GM12891 (cell line): Measurements from ENCODE around the gene GIMAP8.

ENCODE experiments used
- PAX5 ChIP-seq: IDR thresholded peaks from 2 replicates; pipeline ENCODE4 v1.6.1; 2011; ENCODE audit warnings: low read length, moderate library complexity, mild to moderate bottlenecking; ENCODE audit not compliant: insufficient read depth, severe bottlenecking
- POLR2A ChIP-seq: IDR thresholded peaks from 2 replicates; pipeline ENCODE4 v1.6.1; 2011; ENCODE audit warnings: low read depth, low read length, control low read depth
- POLR2AphosphoS5 ChIP-seq: IDR thresholded peaks from 2 replicates; pipeline ENCODE4 v1.6.1; 2011; ENCODE audit warnings: low read depth, low read length, control low read depth
- SPI1 ChIP-seq: IDR thresholded peaks from 2 replicates; pipeline ENCODE4 v1.6.1; 2011; ENCODE audit warnings: low read depth, low read length, control low read depth
- TAF1 ChIP-seq: IDR thresholded peaks from 2 replicates; pipeline ENCODE4 v1.6.1; 2011; ENCODE audit warnings: low read depth, low read length, control low read depth

GRCh38 chr7:150412016-150412415 lies 38.4 kb upstream of the GIMAP8 start:
- TF ChIP-seq POLR2A: no peak
- no peak for TF ChIP-seq POLR2AphosphoS5
- no peak for TF ChIP-seq SPI1
- TF ChIP-seq TAF1: no peak
- no peak for TF ChIP-seq PAX5
